Right lobe of liver (tissue), 6 donors: Measurements from ENCODE around the gene ACAP2. TPM values are rescaled to one million over a fixed set of nuclear protein-coding genes. Genes with fewer than 3 reads are reported as not detected.
"Not testable (repeated sequence)": the region's sequence is repeated elsewhere in the genome, so short reads cannot be mapped to it uniquely, and the experiment has no call there.

Experiments
- ATAC-seq, 4 donors: fragments of 200-7000 bp; cut with Tn5 transposase; one replicate each; pipeline ENCODE4 v1.9.1; 2020; ENCODE audit warnings: mild to moderate bottlenecking in 4 of 4, moderate library complexity in 4 of 4
- DNase-seq, 3 donors: peaks; one replicate each; pipeline ENCODE4 v3.0.0-alpha.2; 2020
- H3K27ac ChIP-seq, 3 donors: fragments of 200-600 bp; one replicate each; pipeline ENCODE4 v1.8.0; 2022
- H3K27me3 ChIP-seq, 2 donors: fragments of 200-600 bp; one replicate each; pipeline ENCODE4 v1.8.0; 2022
- H3K36me3 ChIP-seq, 4 donors: fragments of 200-600 bp; sonication (generic) in 1 of 4; one replicate each; pipeline versions ENCODE4 v1.5.1 to v1.8.0; 2017 to 2022; ENCODE audit warnings: control low read depth in 1 of 4
- H3K4me1 ChIP-seq, 4 donors: fragments of 200-600 bp; sonication (generic) in 1 of 4; one replicate each; pipeline versions ENCODE4 v1.5.1 to v1.8.0; 2017 to 2022; ENCODE audit warnings: control low read depth in 1 of 4
- H3K4me3 ChIP-seq, 3 donors: fragments of 200-600 bp; one replicate each; pipeline ENCODE4 v1.8.0; 2022
- H3K9me3 ChIP-seq, 4 donors: fragments of 200-600 bp; sonication (generic) in 1 of 4; one replicate each; pipeline versions ENCODE4 v1.5.1 to v1.8.0; 2017 to 2022; ENCODE audit warnings: control low read depth in 1 of 4
- CTCF ChIP-seq, 4 donors: fragments of 200-600 bp in 3 of 4; fragments of 450-650 bp in 1 of 4; IDR thresholded peaks; one replicate each; pipeline versions ENCODE4 v1.5.1 to v1.8.0; 2016 to 2022; ENCODE audit warnings: antibody characterized with exemption in 4 of 4, mild to moderate bottlenecking in 2 of 4
- POLR2A ChIP-seq: fragments of 450-650 bp; IDR thresholded peaks from one replicate; pipeline ENCODE4 v1.6.1; 2017; ENCODE audit warnings: antibody characterized with exemption, mild to moderate bottlenecking
- WGBS: methylation state at CpG from one replicate; pipeline ENCODE4 v1.1.6; 2018; ENCODE audit warnings: low coverage, low lambda C conversion rate; ENCODE audit not compliant: insufficient coverage; ENCODE audit errors: missing lambda C conversion rate; 5-methylcytosine and 5-hydroxymethylcytosine counted together
- intact Hi-C, 2 donors: fragments of 100-400 bp; cut with DNase I; formaldehyde crosslinking; loops; one replicate each; pipeline versions ENCODE4 v1.11.2 to v1.14.1; 2022
- total RNA-seq, 6 experiments: library from RNA; depleted of rRNA in 2 of 6; stranded (reverse); fragments of >200 nt in 2 of 6; fragmentation: NEBNext Ultra II Directional in 3 of 6; extraction: Animal tissue kit (Norgen Biotek cat#: 25700) in 3 of 6; gene quantifications; one replicate each; pipeline versions ENCODE4 v1.1.0 to v1.2.4, GENCODE V29; 2016 to 2023
- donor health status: DM: no; HTN: yes; CAD: no.
- donor health status: DM: no; HTN: no; CAD: no.
- donor health status: DM: no; HTN: no; CAD: no.
- donor health status: DM: no; HTN: yes; CAD: no.
- donor health status: DM: no; HTN: yes; CAD: no.

Gene ACAP2
- total RNA-seq, 6 experiments from 2014 or later = 15.1 to 21.7 (median 18.5) TPM

DNA sequence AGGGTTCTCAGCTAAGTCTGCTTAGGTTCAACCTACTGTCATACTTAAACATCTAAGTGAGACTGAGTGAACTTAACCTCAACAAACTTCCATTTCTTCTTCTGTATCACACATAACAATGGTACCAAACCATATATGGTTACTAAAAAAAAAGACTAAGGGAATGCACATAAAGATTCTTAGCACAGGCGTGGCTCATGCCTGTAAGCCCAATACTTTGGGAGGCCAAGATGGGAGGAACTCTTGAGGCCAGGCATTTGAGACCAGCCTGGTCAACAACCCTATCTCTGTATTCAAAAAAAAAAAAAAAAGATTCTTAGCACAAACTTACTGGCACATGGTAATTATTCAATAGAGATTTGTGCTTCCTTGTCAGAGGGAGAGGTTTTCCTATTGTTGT is 57.9 kb downstream of the ACAP2 start:
- H3K4me1 ChIP-seq = no peaks in the 10 kb centered on the region
- no peak for ATAC-seq
- intact Hi-C loops = no loop called here
- DNase-seq = no peak
- H3K27me3 ChIP-seq = no peaks in the 10 kb centered on the region
- WGBS = 88% methylated on average over 1 of the region's 1 CpG
- TF ChIP-seq POLR2A (no peak), CTCF (IDR thresholded peaks at IDR 0.05) (no peak)
- no peaks in the 10 kb centered on the region for H3K9me3 ChIP-seq
- no peak overlapping the region for H3K4me3 ChIP-seq
- H3K27ac ChIP-seq = no peak overlapping the region
- H3K36me3 ChIP-seq = peaks cover 0 to 3% (median 0%) of the 10 kb centered on the region in 4 donors

GRCh38 chr3:195372220-195372619 is 70.6 kb downstream of the ACAP2 start:
- no peak for TF ChIP-seq CTCF (IDR thresholded peaks at IDR 0.05)
- no peak for TF ChIP-seq POLR2A
- Histone ChIP-seq H3K4me1 (no peaks in the 10 kb centered on the region), H3K36me3 (peaks cover 0 to 7% (median 0%) of the 10 kb centered on the region in 4 donors), H3K27ac (no peak overlapping the region), H3K4me3 (no peak overlapping the region), H3K27me3 (no peaks in the 10 kb centered on the region), H3K9me3 (no peaks in the 10 kb centered on the region)
- no peak for ATAC-seq
- no peak for DNase-seq
- 90% methylated on average over 6 of the region's 7 CpGs for WGBS
- intact Hi-C loops = no loop called here

DNA sequence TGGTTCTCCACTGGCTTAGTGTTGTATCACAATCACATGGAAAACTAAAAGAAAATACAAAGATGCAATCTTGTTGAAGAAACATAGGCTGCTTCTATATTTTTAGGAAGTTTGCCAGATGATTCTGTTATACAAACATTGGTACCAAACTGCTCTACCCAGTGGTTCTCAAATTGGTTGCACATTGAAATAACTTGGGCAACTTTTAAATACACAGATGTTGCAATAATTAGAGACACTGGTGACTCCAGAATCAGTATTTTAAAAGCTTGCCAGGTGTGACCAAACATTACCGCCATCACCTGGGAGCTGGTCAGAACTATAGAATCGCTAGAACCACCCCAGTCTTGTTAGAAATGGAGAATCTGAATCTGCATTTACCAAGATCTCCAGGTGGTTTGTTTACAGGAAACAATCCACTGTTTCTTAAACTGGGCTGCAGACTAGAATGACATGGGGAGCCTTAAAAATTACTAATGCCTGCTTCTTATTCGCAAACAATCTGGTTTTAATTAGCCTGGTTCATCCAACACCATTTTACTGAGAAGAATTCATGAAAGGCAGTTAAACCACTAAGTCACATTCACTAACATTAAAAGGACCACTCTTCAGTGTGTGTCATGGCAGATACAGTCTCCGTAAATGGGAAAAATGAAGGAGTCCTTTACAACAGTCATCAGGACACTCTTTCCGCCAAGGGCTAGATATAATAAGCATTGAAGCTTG is 76.5 kb downstream of the ACAP2 start:
- H3K9me3 ChIP-seq = no peaks in the 10 kb centered on the region
- peaks cover 0 to 7% (median 0%) of the 10 kb centered on the region in 4 donors for H3K36me3 ChIP-seq
- H3K4me1 ChIP-seq = peaks cover 0 to 6% (median 0%) of the 10 kb centered on the region in 4 donors
- TF ChIP-seq POLR2A = no peak
- no peak for TF ChIP-seq CTCF (IDR thresholded peaks at IDR 0.05)
- peak; percentile 77 to 95 (median 88) for ATAC-seq
- DNase-seq = no peak
- intact Hi-C loops = no loop called here
- WGBS = 76% methylated on average over 5 of the region's 5 CpGs
- no peaks in the 10 kb centered on the region for H3K27me3 ChIP-seq
- H3K4me3 ChIP-seq = no peak overlapping the region
- H3K27ac ChIP-seq = no peak overlapping the region

DNA sequence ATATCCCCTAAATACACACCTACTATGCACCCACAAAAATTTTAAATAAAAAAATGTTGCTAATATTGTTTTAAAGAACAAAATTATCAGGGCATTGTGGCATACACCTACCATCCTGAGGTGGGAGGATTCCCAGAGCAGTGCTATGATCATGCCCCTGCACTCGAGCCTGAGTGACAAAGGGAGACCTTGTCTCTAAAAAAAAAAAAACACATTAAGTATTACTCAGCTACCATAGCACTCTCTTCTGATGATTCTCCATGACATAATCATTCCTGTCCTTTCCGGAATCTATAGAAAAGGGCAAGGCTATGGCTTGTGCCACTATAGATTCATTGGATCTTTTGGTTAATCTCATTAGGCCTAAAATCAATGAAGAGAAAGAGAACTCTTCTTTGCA is 77.4 kb downstream of the ACAP2 start:
- intact Hi-C loops = no loop called here
- 90% methylated on average over 2 of the region's 2 CpGs for WGBS
- Histone ChIP-seq H3K4me1 (peaks cover 0 to 6% (median 0%) of the 10 kb centered on the region in 4 donors), H3K27ac (no peak overlapping the region), H3K27me3 (no peaks in the 10 kb centered on the region), H3K4me3 (no peak overlapping the region), H3K36me3 (peaks cover 0 to 7% (median 0%) of the 10 kb centered on the region in 4 donors), H3K9me3 (no peaks in the 10 kb centered on the region)
- TF ChIP-seq CTCF (IDR thresholded peaks at IDR 0.05) (no peak), POLR2A (no peak)
- ATAC-seq (no peak), DNase-seq (no peak)

DNA sequence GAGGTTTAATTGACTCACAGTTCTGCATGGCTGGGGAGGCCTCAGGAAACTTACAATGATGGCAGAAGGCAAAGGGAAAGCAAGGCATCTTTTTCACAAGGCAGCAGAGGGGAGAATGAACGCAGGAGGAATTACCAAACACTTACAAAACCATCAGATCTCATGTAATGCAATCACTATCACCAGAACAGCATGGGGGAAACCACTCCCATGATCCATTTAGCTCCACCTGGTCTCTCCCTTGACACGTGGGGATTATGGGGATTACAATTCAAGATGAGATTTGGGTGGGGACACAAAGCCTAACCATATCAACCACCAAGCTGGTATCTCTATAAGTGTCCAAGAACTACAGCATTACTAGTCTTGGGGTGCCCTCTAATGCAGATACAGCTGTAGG is 85.0 kb downstream of the ACAP2 start:
- intact Hi-C loops, ATAC-seq: not testable (repeated sequence)
- 86% methylated on average over 1 of the region's 2 CpGs for WGBS

More for the DNA sequence above, 85.0 kb downstream of the ACAP2 start:
- not testable (repeated sequence) for H3K9me3 ChIP-seq, H3K36me3 ChIP-seq, DNase-seq, H3K27ac ChIP-seq, H3K4me1 ChIP-seq, H3K4me3 ChIP-seq, H3K27me3 ChIP-seq
